OCI-LY7 (cell line): ENCODE data around the gene GRK4. TPM values are rescaled to one million over a fixed set of nuclear protein-coding genes. Genes with fewer than 3 reads are reported as not detected.

Source experiments
- BruUV-seq: library from RNA; stranded (reverse); fragments of 400-500 nt; replicated peaks from 2 replicates; lab custom pipeline; 2021; lab: Mats Ljungman, UMichigan
- CTCF ChIA-PET: fragments of 300-600 bp; sonication (Branson Sonifier 250); formaldehyde crosslinking; loops from one replicate; lab custom pipeline; 2022; ENCODE audit warnings: antibody characterized with exemption; ENCODE audit not compliant: unreplicated experiment; lab: Charles Lee
- POLR2A ChIA-PET: fragments of 300-600 bp; sonication (Branson Sonifier 250); formaldehyde crosslinking; loops from one replicate; lab custom pipeline; 2022; ENCODE audit warnings: antibody characterized with exemption; lab: Charles Lee
- DNase-seq: peaks from one replicate; pipeline ENCODE4 v3.0.0-alpha.2; 2015; ENCODE audit warnings: low spot score
- H2AFZ ChIP-seq: fragments of 200-600 bp; sonication (generic), shearing (Covaris generic); 2 replicates; pipeline ENCODE4 v1.6.1; 2014; ENCODE audit warnings: mild to moderate bottlenecking, antibody characterized with exemption, low read length, moderate library complexity
- H3K27ac ChIP-seq: fragments of 200-600 bp; sonication (generic); 2 replicates; pipeline ENCODE4 v1.5.1; 2014; ENCODE audit warnings: mixed run types, low read depth, mild to moderate bottlenecking, moderate library complexity, low read length, inconsistent platforms; ENCODE audit not compliant: poor library complexity, severe bottlenecking
- H3K36me3 ChIP-seq: fragments of 200-600 bp; sonication (generic); 2 replicates; pipeline ENCODE4 v1.6.1; 2014; ENCODE audit warnings: mild to moderate bottlenecking, antibody characterized with exemption, low read length, moderate library complexity, mixed read lengths; ENCODE audit not compliant: insufficient read depth
- H3K4me1 ChIP-seq: fragments of 200-600 bp; sonication (generic); 2 replicates; pipeline ENCODE4 v1.5.1; 2014; ENCODE audit warnings: mild to moderate bottlenecking, low read length; ENCODE audit not compliant: insufficient read depth, poor library complexity, severe bottlenecking
- H3K4me2 ChIP-seq: fragments of 200-600 bp; sonication (generic); 2 replicates; pipeline ENCODE4 v1.6.1; 2014; ENCODE audit warnings: mild to moderate bottlenecking, low read length
- H3K4me3 ChIP-seq: fragments of 200-600 bp; sonication (generic); 2 replicates; pipeline ENCODE4 v1.5.1; 2014; ENCODE audit warnings: mild to moderate bottlenecking, low read depth, low read length; ENCODE audit not compliant: poor library complexity, severe bottlenecking
- H3K79me2 ChIP-seq: fragments of 200-600 bp; sonication (generic); 2 replicates; pipeline ENCODE4 v1.6.1; 2016; ENCODE audit warnings: low read depth, mild to moderate bottlenecking, low read length, moderate library complexity, mixed read lengths; ENCODE audit not compliant: insufficient read depth
- H3K9me2 ChIP-seq: fragments of 200-600 bp; sonication (generic); 2 replicates; pipeline ENCODE4 v1.6.1; 2016; ENCODE audit warnings: mild to moderate bottlenecking, low read length, mixed read lengths; ENCODE audit not compliant: insufficient read depth
- H3K9me3 ChIP-seq: fragments of 200-600 bp; sonication (generic); 2 replicates; pipeline ENCODE4 v1.6.1; 2014; ENCODE audit warnings: mild to moderate bottlenecking, mixed run types, low read length, mixed read lengths
- H4K20me1 ChIP-seq: fragments of 200-600 bp; sonication (generic); 2 replicates; pipeline ENCODE4 v1.6.1; 2014; ENCODE audit warnings: mild to moderate bottlenecking, antibody characterized with exemption, low read length, moderate library complexity, mixed read lengths; ENCODE audit not compliant: insufficient read depth
- EZH2phosphoT487 ChIP-seq: fragments of 200-600 bp; sonication (generic); IDR thresholded peaks from 2 replicates; pipeline ENCODE4 v1.6.1; 2018; ENCODE audit warnings: low read depth, borderline replicate concordance, mild to moderate bottlenecking, mixed run types, antibody characterized with exemption, low read length, moderate library complexity, mixed read lengths
- intact Hi-C: fragments of 100-400 bp; cut with micrococcal nuclease; formaldehyde crosslinking; loops from one replicate; pipeline ENCODE4 v1.10.0; 2022; ENCODE audit not compliant: unreplicated experiment
- total RNA-seq, 2 experiments: library from RNA; depleted of rRNA in 1 of 2; stranded (reverse); fragments of >200 nt in 1 of 2; shearing (Covaris generic) in 1 of 2; gene quantifications; 2 replicates each; pipeline ENCODE4 v1.2.3, GENCODE V29; 2014 to 2022
- TF ChIP-seq, protein P1 (sequence below): fragments of 200-600 bp; sonication (generic); conservative IDR thresholded peaks from 2 replicates; pipeline ENCODE4 v1.5.1; 2014; ENCODE audit warnings: mild to moderate bottlenecking, antibody characterized with exemption, low read length, moderate library complexity, mixed read lengths

The GRK4 gene
- total RNA-seq, 2 experiments from 2014 or later, result 6.5 to 9.1 TPM

DNA sequence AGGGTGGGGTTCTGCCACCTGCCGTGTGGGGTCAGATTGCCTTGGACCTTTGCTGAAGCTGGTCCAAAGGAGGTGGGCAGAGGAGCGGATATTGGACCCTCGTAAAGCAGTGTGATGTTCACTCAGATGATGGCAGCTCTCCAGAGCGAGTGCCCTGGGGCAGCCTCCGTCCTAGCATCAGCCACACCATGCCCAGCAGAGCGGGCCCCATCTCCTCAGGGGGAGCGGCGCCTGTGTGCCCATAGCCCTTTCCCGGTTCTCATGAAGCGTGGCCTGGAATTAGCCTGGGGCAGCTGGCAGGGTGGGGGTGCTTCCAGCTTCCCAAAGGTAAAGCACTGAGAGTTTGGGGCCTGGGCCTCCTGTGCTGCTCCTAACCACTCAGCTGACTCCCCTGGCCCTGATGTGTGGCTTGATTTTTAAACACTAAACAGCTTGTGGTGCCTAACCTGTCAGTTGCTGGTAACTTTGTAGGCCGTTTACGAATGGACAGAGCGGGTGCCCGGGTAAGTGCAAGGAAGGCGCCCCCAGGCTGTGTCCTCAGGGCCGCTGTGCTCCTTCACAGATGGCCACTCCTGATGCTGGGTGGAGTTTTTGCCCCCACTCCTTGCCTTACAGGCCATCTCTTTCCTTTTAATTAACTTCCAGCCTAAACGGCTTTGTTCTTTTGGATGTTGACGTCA lies 36.2 kb upstream of the GRK4 start:
- Histone ChIP-seq H3K4me3 (no peak overlapping the region), H3K27ac (no peak overlapping the region), H2AFZ (no peak overlapping the region), H3K9me3 (no peaks in the 10 kb centered on the region), H3K4me2 (no peak overlapping the region), H3K9me2 (no peaks in the 10 kb centered on the region), H3K36me3 (peaks cover 30% of the 10 kb centered on the region), H4K20me1 (no peaks in the 10 kb centered on the region), H3K4me1 (peaks cover 22% of the 10 kb centered on the region), H3K79me2 (no peaks in the 10 kb centered on the region)
- ChIA-PET CTCF (no interaction called here), POLR2A (no interaction called here)
- DNase-seq, result no peak
- BruUV-seq, result no TSS peak
- no peak for TF ChIP-seq EZH2phosphoT487
- TF ChIP-seq, protein P1, sequence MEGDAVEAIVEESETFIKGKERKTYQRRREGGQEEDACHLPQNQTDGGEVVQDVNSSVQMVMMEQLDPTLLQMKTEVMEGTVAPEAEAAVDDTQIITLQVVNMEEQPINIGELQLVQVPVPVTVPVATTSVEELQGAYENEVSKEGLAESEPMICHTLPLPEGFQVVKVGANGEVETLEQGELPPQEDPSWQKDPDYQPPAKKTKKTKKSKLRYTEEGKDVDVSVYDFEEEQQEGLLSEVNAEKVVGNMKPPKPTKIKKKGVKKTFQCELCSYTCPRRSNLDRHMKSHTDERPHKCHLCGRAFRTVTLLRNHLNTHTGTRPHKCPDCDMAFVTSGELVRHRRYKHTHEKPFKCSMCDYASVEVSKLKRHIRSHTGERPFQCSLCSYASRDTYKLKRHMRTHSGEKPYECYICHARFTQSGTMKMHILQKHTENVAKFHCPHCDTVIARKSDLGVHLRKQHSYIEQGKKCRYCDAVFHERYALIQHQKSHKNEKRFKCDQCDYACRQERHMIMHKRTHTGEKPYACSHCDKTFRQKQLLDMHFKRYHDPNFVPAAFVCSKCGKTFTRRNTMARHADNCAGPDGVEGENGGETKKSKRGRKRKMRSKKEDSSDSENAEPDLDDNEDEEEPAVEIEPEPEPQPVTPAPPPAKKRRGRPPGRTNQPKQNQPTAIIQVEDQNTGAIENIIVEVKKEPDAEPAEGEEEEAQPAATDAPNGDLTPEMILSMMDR, result no peak
- intact Hi-C loops, result no loop called here

DNA sequence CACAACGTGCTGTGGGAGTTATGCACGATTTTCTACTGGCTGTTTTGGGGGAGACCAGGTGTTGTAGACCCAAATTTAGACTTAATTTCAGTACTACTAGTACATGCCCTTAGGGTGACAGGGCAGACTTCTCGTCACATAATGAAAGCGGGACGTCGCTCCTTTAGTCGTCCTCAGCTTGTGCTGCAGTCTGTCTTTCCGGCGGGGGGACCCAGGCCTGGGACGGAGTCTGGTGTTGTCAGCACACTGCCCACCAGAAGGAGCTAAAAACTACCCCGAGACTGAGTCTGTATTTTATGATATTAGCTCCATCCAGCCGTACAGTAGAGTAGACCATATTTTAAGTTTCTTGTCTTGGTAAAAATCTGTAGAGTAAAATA lies 35.7 kb upstream of the GRK4 start:
- Histone ChIP-seq H3K9me2 (no peaks in the 10 kb centered on the region), H2AFZ (no peak overlapping the region), H3K36me3 (peaks cover 30% of the 10 kb centered on the region), H3K4me2 (no peak overlapping the region), H3K79me2 (no peaks in the 10 kb centered on the region), H3K9me3 (no peaks in the 10 kb centered on the region), H4K20me1 (no peaks in the 10 kb centered on the region), H3K4me1 (peaks cover 24% of the 10 kb centered on the region), H3K4me3 (no peak overlapping the region), H3K27ac (no peak overlapping the region)
- intact Hi-C loops, result no loop called here
- no peak for DNase-seq
- TF ChIP-seq, protein P1, result no peak
- no peak for TF ChIP-seq EZH2phosphoT487
- ChIA-PET POLR2A (no interaction called here), CTCF (no interaction called here)
- BruUV-seq, result no TSS peak
